H9 (cell line): ENCODE data around the gene KCNK10. TPM values are rescaled to one million over a fixed set of nuclear protein-coding genes. Genes with fewer than 3 reads are reported as not detected.

Experiments used
- DNase-seq: peaks from one replicate; pipeline ENCODE4 v3.0.0-alpha.2; 2017
- H2AFZ ChIP-seq: one replicate; pipeline ENCODE4 v1.6.1; 2013; ENCODE audit warnings: mild to moderate bottlenecking, low read length, control low read depth, moderate library complexity
- H2AK5ac ChIP-seq: 2 replicates; pipeline ENCODE4 v1.6.1; 2013; ENCODE audit warnings: low read length, control low read depth, mixed read lengths; ENCODE audit not compliant: insufficient read length
- H2BK120ac ChIP-seq: one replicate; pipeline ENCODE4 v1.6.1; 2013; ENCODE audit warnings: low read depth, mild to moderate bottlenecking, low read length, control low read depth, inconsistent platforms; ENCODE audit not compliant: poor library complexity, severe bottlenecking
- H2BK12ac ChIP-seq: 2 replicates; pipeline ENCODE4 v1.6.1; 2013; ENCODE audit warnings: low read length, control low read depth, mixed read lengths, low read depth; ENCODE audit not compliant: insufficient read length
- H2BK15ac ChIP-seq: 2 replicates; pipeline ENCODE4 v1.6.1; 2013; ENCODE audit warnings: low read depth, low read length, control low read depth
- H2BK20ac ChIP-seq: one replicate; pipeline ENCODE4 v1.6.1; 2013; ENCODE audit warnings: low read depth, mild to moderate bottlenecking, low read length, control low read depth, inconsistent platforms; ENCODE audit not compliant: poor library complexity, severe bottlenecking
- H2BK5ac ChIP-seq: 2 replicates; pipeline ENCODE4 v1.6.1; 2013; ENCODE audit warnings: low read length, control low read depth, mixed read lengths; ENCODE audit not compliant: insufficient read length
- H3K14ac ChIP-seq: 2 replicates; pipeline ENCODE4 v1.6.1; 2013; ENCODE audit warnings: low read length, control low read depth; ENCODE audit not compliant: insufficient read depth
- H3K18ac ChIP-seq: 2 replicates; pipeline ENCODE4 v1.6.1; 2013; ENCODE audit warnings: low read depth, mild to moderate bottlenecking, mixed read lengths, low read length, control low read depth; ENCODE audit not compliant: insufficient read length
- H3K23ac ChIP-seq: 2 replicates; pipeline ENCODE4 v1.6.1; 2013; ENCODE audit warnings: low read length, control low read depth, mixed read lengths, low read depth; ENCODE audit not compliant: insufficient read length
- H3K23me2 ChIP-seq: 2 replicates; pipeline ENCODE4 v1.6.1; 2013; ENCODE audit warnings: low read depth, mild to moderate bottlenecking, mixed read lengths, low read length, control low read depth; ENCODE audit not compliant: insufficient read length, poor library complexity, severe bottlenecking
- H3K27ac ChIP-seq: 2 replicates; pipeline ENCODE4 v1.5.1; 2013; ENCODE audit warnings: low read length, control low read depth, mixed read lengths, low read depth; ENCODE audit not compliant: insufficient read length
- H3K27me3 ChIP-seq: 2 replicates; pipeline ENCODE4 v1.6.1; 2013; ENCODE audit warnings: low read length, control low read depth, inconsistent platforms; ENCODE audit not compliant: insufficient read depth
- H3K4ac ChIP-seq: 2 replicates; pipeline ENCODE4 v1.6.1; 2013; ENCODE audit warnings: low read depth, mild to moderate bottlenecking, control low read depth, inconsistent platforms, low read length, moderate library complexity
- H3K4me1 ChIP-seq: 2 replicates; pipeline ENCODE4 v1.6.1; 2013; ENCODE audit warnings: low read length, control low read depth, inconsistent platforms; ENCODE audit not compliant: insufficient read depth
- H3K4me2 ChIP-seq: 2 replicates; pipeline ENCODE4 v1.6.1; 2013; ENCODE audit warnings: low read length, control low read depth, mixed read lengths; ENCODE audit not compliant: insufficient read length, insufficient read depth
- H3K56ac ChIP-seq: 2 replicates; pipeline ENCODE4 v1.6.1; 2013; ENCODE audit warnings: low read depth, mild to moderate bottlenecking, mixed read lengths, low read length, control low read depth; ENCODE audit not compliant: insufficient read length
- H3K79me1 ChIP-seq: 2 replicates; pipeline ENCODE4 v1.6.1; 2013; ENCODE audit warnings: low read depth, mild to moderate bottlenecking, moderate library complexity, low read length, control low read depth, inconsistent platforms; ENCODE audit not compliant: insufficient read depth, poor library complexity, severe bottlenecking
- H3K79me2 ChIP-seq: 2 replicates; pipeline ENCODE4 v1.6.1; 2013; ENCODE audit warnings: low read length, control low read depth, inconsistent platforms; ENCODE audit not compliant: insufficient read depth
- H3K9ac ChIP-seq: 2 replicates; pipeline ENCODE4 v1.6.1; 2013; ENCODE audit warnings: low read length, control low read depth, mixed read lengths; ENCODE audit not compliant: insufficient read length; ENCODE audit errors: extremely low read depth
- H3K9me3 ChIP-seq: one replicate; pipeline ENCODE4 v1.6.1; 2013; ENCODE audit warnings: low read depth, low read length, inconsistent platforms; ENCODE audit not compliant: control insufficient read depth
- H3T11ph ChIP-seq: one replicate; pipeline ENCODE4 v1.6.1; 2013; ENCODE audit warnings: mild to moderate bottlenecking, low read length, control low read depth, inconsistent platforms
- H4K20me1 ChIP-seq: one replicate; pipeline ENCODE4 v1.6.1; 2013; ENCODE audit not compliant: control insufficient read depth, insufficient read length, insufficient read depth
- H4K5ac ChIP-seq: 2 replicates; pipeline ENCODE4 v1.6.1; 2013; ENCODE audit warnings: low read depth, mild to moderate bottlenecking, mixed read lengths, low read length, control low read depth; ENCODE audit not compliant: insufficient read length
- H4K8ac ChIP-seq: replicated peaks from 2 replicates; pipeline ENCODE4 v1.6.1; 2013; ENCODE audit warnings: low read length, control low read depth, mixed read lengths, low read depth; ENCODE audit not compliant: insufficient read length
- H4K91ac ChIP-seq: 2 replicates; pipeline ENCODE4 v1.6.1; 2013; ENCODE audit warnings: low read depth, mild to moderate bottlenecking, moderate library complexity, mixed read lengths, low read length, control low read depth; ENCODE audit not compliant: insufficient read length
- H3K27ac Mint-ChIP-seq, 3 experiments: 2 replicates in 2 of 3; 3 replicates in 1 of 3; pipeline ENCODE4 v1.8.0; 2020 to 2021; ENCODE audit warnings: mixed read lengths in 3 of 3, mild to moderate bottlenecking in 1 of 3, moderate library complexity in 1 of 3
- H3K27me3 Mint-ChIP-seq: 2 replicates; pipeline ENCODE4 v1.8.0; 2021; ENCODE audit warnings: low read depth, mild to moderate bottlenecking, moderate library complexity, mixed read lengths
- H3K36me3 Mint-ChIP-seq, 3 experiments: 2 replicates in 2 of 3; 3 replicates in 1 of 3; pipeline ENCODE4 v1.8.0; 2020 to 2021; ENCODE audit warnings: low read depth in 3 of 3, mixed read lengths in 3 of 3; ENCODE audit not compliant: insufficient read depth in 1 of 3
- H3K4me1 Mint-ChIP-seq, 2 experiments: 2 replicates each; pipeline ENCODE4 v1.8.0; 2020; ENCODE audit warnings: mixed read lengths in 2 of 2
- H3K4me3 Mint-ChIP-seq, 2 experiments: 2 replicates in 1 of 2; 3 replicates in 1 of 2; pipeline ENCODE4 v1.8.0; 2020 to 2021; ENCODE audit warnings: mild to moderate bottlenecking in 2 of 2, mixed read lengths in 2 of 2, moderate library complexity in 1 of 2
- H3K9me3 Mint-ChIP-seq, 2 experiments: 2 replicates in 1 of 2; 3 replicates in 1 of 2; pipeline ENCODE4 v1.8.0; 2020; ENCODE audit warnings: mild to moderate bottlenecking in 2 of 2, mixed read lengths in 2 of 2, moderate library complexity in 1 of 2
- WGBS: extraction: QIAGEN DNeasy Blood & Tissue Kit; methylation state at CpG from one replicate; pipeline ENCODE4 v1.1.7; 2013; ENCODE audit warnings: missing lambda C conversion rate, low lambda C conversion rate, mixed read lengths; ENCODE audit not compliant: insufficient read length; ENCODE audit errors: extremely low coverage; 5-methylcytosine and 5-hydroxymethylcytosine counted together
- total RNA-seq: library from RNA; stranded (reverse); gene quantifications from 2 replicates; pipeline ENCODE4 v1.2.1, GENCODE V29; 2021
- TF ChIP-seq, protein P1 (sequence below): fragments of 200-600 bp; sonication (generic); conservative IDR thresholded peaks from 3 replicates; pipeline ENCODE4 v1.8.0; 2021; ENCODE audit warnings: antibody characterized with exemption, mild to moderate bottlenecking

Gene KCNK10
- total RNA-seq, 1 experiment from 2014 or later = 0.33 TPM

DNA sequence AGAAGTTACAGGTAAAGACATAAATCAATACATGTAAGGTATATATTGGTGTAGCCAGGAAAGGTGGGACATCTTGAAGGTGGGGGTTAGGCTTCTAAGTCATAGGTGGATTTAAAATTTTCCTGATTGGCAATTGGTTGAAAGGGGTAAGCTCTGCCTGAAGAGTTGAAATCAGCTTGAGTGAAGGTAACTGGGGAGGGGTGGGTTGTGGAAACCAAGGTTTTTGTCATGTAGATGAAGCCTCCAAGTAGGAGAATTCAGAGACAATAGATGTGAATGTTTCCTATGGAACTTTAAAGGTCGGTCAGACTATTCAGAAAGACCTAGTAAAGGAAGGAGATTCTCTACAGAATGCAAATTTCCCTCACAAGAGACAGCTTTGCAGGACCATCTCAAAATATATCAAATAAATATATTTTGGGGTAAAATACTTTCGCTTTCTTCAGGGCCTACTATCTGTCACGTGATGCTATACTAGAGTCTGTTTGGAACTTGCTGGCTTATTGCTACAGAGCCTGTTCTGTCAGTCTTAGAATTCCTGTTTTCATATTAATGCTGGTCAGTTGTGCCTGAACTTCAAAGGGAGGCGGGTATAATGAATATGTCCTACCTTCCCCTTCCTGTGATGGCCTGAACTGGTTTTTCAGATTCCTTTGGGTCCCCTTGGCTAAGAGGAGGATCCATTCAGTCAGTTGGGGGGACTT, 41.8 kb upstream of the KCNK10 start:
- Histone ChIP-seq H2AFZ (peak overlapping the region; percentile 56), H3K23me2 (no peaks in the 10 kb centered on the region), H4K91ac (no peak overlapping the region), H3T11ph (peak overlapping the region; percentile 94), H3K14ac (no peak overlapping the region), H4K5ac (no peak overlapping the region), H2BK12ac (no peak overlapping the region), H4K8ac (no peak overlapping the region), H3K4me1 (peaks cover 2% of the 10 kb centered on the region; the same call in 1 of the 2 replicates), H3K9me3 (no peaks in the 10 kb centered on the region), H2BK15ac (no peak overlapping the region), H2BK20ac (no peak overlapping the region), H3K27me3 (no peaks in the 10 kb centered on the region), H2BK120ac (no peak overlapping the region), H3K56ac (no peak overlapping the region), H3K23ac (no peak overlapping the region), H3K18ac (peak overlapping the region; percentile 86), H3K9ac (no peak overlapping the region), H3K79me2 (no peaks in the 10 kb centered on the region), H3K79me1 (no peaks in the 10 kb centered on the region), H3K27ac (peak overlapping the region; percentile 92), H4K20me1 (no peaks in the 10 kb centered on the region), H3K4me2 (peak overlapping the region; percentile 55), H2AK5ac (peak overlapping the region; percentile 54), H2BK5ac (no peak overlapping the region), H3K4ac (no peak overlapping the region)
- WGBS = no CpG with 5 or more reads among the region's 4 CpGs
- Mint-ChIP-seq H3K36me3 (peaks cover 0 to 6% (median 5%) of the 10 kb centered on the region in 3 experiments; a peak in 4 of 7 replicates), H3K27ac (peak overlapping the region; percentile 93 to 99 (median 98)), H3K9me3 (peaks cover 6 to 10% of the 10 kb centered on the region in 2 experiments; a peak in 3 of 5 replicates), H3K27me3 (peaks cover 1% of the 10 kb centered on the region; the same call in 1 of the 2 replicates), H3K4me1 (peaks cover 57 to 64% of the 10 kb centered on the region in 2 experiments), H3K4me3 (peak overlapping the region in 1 of 2 experiments; percentile 39; a peak in 2 of 5 replicates)
- peak; percentile 62 for DNase-seq
- TF ChIP-seq, protein P1, sequence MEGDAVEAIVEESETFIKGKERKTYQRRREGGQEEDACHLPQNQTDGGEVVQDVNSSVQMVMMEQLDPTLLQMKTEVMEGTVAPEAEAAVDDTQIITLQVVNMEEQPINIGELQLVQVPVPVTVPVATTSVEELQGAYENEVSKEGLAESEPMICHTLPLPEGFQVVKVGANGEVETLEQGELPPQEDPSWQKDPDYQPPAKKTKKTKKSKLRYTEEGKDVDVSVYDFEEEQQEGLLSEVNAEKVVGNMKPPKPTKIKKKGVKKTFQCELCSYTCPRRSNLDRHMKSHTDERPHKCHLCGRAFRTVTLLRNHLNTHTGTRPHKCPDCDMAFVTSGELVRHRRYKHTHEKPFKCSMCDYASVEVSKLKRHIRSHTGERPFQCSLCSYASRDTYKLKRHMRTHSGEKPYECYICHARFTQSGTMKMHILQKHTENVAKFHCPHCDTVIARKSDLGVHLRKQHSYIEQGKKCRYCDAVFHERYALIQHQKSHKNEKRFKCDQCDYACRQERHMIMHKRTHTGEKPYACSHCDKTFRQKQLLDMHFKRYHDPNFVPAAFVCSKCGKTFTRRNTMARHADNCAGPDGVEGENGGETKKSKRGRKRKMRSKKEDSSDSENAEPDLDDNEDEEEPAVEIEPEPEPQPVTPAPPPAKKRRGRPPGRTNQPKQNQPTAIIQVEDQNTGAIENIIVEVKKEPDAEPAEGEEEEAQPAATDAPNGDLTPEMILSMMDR = no peak
